CD4-positive, alpha-beta memory T cell (primary cell): ENCODE data around the gene FRK. TPM values are rescaled to one million over a fixed set of nuclear protein-coding genes. Genes with fewer than 3 reads are reported as not detected.

Experiments
- CTCF ChIA-PET: fragments of 350-600 bp; sonication (Branson Sonifier 250); formaldehyde crosslinking; loops from one replicate; lab custom pipeline; 2021; ENCODE audit warnings: inconsistent platforms; ENCODE audit not compliant: partially characterized antibody; lab: Charles Lee
- POLR2A ChIA-PET: fragments of 350-600 bp; sonication (Branson Sonifier 250); formaldehyde crosslinking; loops from one replicate; lab custom pipeline; 2021; ENCODE audit not compliant: partially characterized antibody; lab: Charles Lee
- DNase-seq, 5 donors: peaks; one replicate each; pipeline versions ENCODE4 v3.0.0 to v3.0.0-alpha.2; 2020 to 2022; ENCODE audit warnings: mixed read lengths in 1 of 5
- H3K27ac ChIP-seq: one replicate; pipeline ENCODE4 v1.7.0; 2013; ENCODE audit warnings: low read depth, low read length
- H3K27me3 ChIP-seq: 2 replicates; pipeline ENCODE4 v1.7.0; 2013; ENCODE audit warnings: mild to moderate bottlenecking, low read length, moderate library complexity; ENCODE audit not compliant: insufficient read depth
- H3K36me3 ChIP-seq: 2 replicates; pipeline ENCODE4 v1.7.0; 2013; ENCODE audit warnings: mild to moderate bottlenecking, low read length, moderate library complexity; ENCODE audit not compliant: insufficient read depth
- H3K4me1 ChIP-seq: 2 replicates; pipeline ENCODE4 v1.7.0; 2013; ENCODE audit warnings: mild to moderate bottlenecking, low read length, moderate library complexity; ENCODE audit not compliant: insufficient read depth
- H3K4me3 ChIP-seq, 2 donors: one replicate each; pipeline ENCODE4 v1.7.0; 2013; ENCODE audit warnings: low read length in 2 of 2, mild to moderate bottlenecking in 1 of 2
- H3K9me3 ChIP-seq, 2 donors: one replicate each; pipeline ENCODE4 v1.7.0; 2013; ENCODE audit warnings: low read length in 2 of 2, control low read depth in 1 of 2; ENCODE audit not compliant: control insufficient read depth in 1 of 2
- H3K27ac Mint-ChIP-seq, 7 donors: one replicate each; pipeline ENCODE4 v1.8.0; 2020 to 2021; ENCODE audit warnings: mixed read lengths in 7 of 7, mild to moderate bottlenecking in 6 of 7, inconsistent platforms in 3 of 7, moderate library complexity in 3 of 7
- H3K27me3 Mint-ChIP-seq, 2 donors: one replicate each; pipeline ENCODE4 v1.8.0; 2020 to 2021; ENCODE audit warnings: mixed read lengths in 2 of 2
- H3K36me3 Mint-ChIP-seq, 2 donors: one replicate each; pipeline ENCODE4 v1.8.0; 2020 to 2021; ENCODE audit warnings: mixed read lengths in 2 of 2, inconsistent platforms in 1 of 2, mild to moderate bottlenecking in 1 of 2
- H3K4me1 Mint-ChIP-seq, 4 donors: one replicate each; pipeline ENCODE4 v1.8.0; 2020 to 2021; ENCODE audit warnings: mixed read lengths in 4 of 4, mild to moderate bottlenecking in 1 of 4
- H3K4me3 Mint-ChIP-seq, 8 donors: one replicate each; pipeline ENCODE4 v1.8.0; 2020 to 2021; ENCODE audit warnings: mixed read lengths in 8 of 8, mild to moderate bottlenecking in 7 of 8, moderate library complexity in 6 of 8, inconsistent platforms in 3 of 8
- H3K9me3 Mint-ChIP-seq, 8 donors: one replicate each; pipeline ENCODE4 v1.8.0; 2020 to 2021; ENCODE audit warnings: mixed read lengths in 8 of 8, mild to moderate bottlenecking in 5 of 8, inconsistent platforms in 3 of 8, moderate library complexity in 1 of 8
- intact Hi-C: fragments of 100-400 bp; cut with micrococcal nuclease; formaldehyde crosslinking; loops from one replicate; pipeline ENCODE4 v1.15.1; 2023
- polyA plus RNA-seq, 2 donors: library from polyadenylated mRNA; unstranded; fragments of 300-500 nt; fragmentation: Illumina TruSeq; gene quantifications; one replicate each; pipeline ENCODE4 v1.2.3, GENCODE V29; 2021
- total RNA-seq, 2 experiments: library from RNA; stranded (reverse); gene quantifications; one replicate each; pipeline ENCODE4 v1.2.3, GENCODE V29; 2021

Gene FRK
- total and polyA plus RNA-seq, 4 experiments from 2014 or later: 0.04 TPM; not detected in 3

DNA sequence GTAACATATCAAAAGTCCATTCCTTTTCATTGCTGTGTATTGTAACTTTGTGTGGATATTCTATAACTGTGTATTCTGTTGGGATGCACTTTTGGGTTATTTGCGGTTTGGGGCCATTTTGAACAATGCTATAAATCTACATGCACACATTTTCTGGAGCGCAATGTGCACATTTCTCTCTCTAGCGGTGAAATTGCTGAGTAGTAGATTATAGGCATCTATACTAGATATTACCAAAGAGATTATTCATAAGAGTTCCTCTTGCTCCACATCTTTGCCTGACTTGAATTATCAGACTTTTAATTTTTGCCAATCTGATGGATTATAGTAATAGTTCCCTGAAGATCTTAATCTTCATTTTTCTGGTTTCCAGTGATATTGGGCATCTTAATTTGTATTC is 18.3 kb upstream of the FRK start:
- peaks cover 10 to 18% of the 10 kb centered on the region in 2 donors for H3K27me3 Mint-ChIP-seq
- Histone ChIP-seq H3K4me1 (no peaks in the 10 kb centered on the region), H3K36me3 (no peaks in the 10 kb centered on the region), H3K9me3 (no peaks in the 10 kb centered on the region), H3K27me3 (no peaks in the 10 kb centered on the region), H3K4me3 (no peak overlapping the region), H3K27ac (no peak overlapping the region)
- H3K36me3 Mint-ChIP-seq: no peaks in the 10 kb centered on the region
- intact Hi-C loops: no loop called here
- no peak overlapping the region for H3K27ac Mint-ChIP-seq
- H3K9me3 Mint-ChIP-seq: no peaks in the 10 kb centered on the region
- ChIA-PET CTCF (interaction anchor here (0.9 kb wide), 1 partner anchor 22 kb away, joined by 3 read pairs; no protein-coding TSS in a partner anchor), POLR2A (no interaction called here)
- H3K4me1 Mint-ChIP-seq: no peaks in the 10 kb centered on the region
- no peak for DNase-seq
- no peak overlapping the region for H3K4me3 Mint-ChIP-seq

DNA sequence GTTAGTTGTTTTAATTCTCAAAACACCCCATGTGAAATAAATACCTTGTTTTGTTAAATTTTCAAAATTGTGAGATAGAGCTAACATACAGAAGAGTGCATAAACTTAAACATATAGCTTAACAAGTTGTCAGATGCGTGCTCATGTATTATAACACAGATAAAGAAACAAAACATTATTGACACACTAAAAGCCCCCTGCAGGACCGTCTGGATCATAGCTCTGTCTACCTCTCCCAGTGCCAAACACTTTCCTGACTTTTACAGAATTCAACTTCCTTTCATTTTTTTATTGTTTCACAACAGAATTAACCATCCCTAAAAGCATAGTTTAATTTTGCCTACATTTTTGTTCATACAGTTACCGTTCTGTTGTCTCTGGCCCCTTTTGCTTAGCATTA is 17.8 kb upstream of the FRK start:
- no peak overlapping the region for H3K4me3 ChIP-seq
- no peaks in the 10 kb centered on the region for H3K9me3 Mint-ChIP-seq
- no peak overlapping the region for H3K4me3 Mint-ChIP-seq
- ChIA-PET CTCF (interaction anchor here (0.9 kb wide), 1 partner anchor 23 kb away, joined by 3 read pairs; no protein-coding TSS in a partner anchor), POLR2A (no interaction called here)
- peaks cover 10 to 18% of the 10 kb centered on the region in 2 donors for H3K27me3 Mint-ChIP-seq
- no peak overlapping the region for H3K27ac Mint-ChIP-seq
- DNase-seq: no peak
- no peaks in the 10 kb centered on the region for H3K36me3 ChIP-seq
- H3K27ac ChIP-seq: no peak overlapping the region
- no peaks in the 10 kb centered on the region for H3K27me3 ChIP-seq
- H3K4me1 Mint-ChIP-seq: no peaks in the 10 kb centered on the region
- no peaks in the 10 kb centered on the region for H3K4me1 ChIP-seq
- no peaks in the 10 kb centered on the region for H3K9me3 ChIP-seq
- intact Hi-C loops: no loop called here
- H3K36me3 Mint-ChIP-seq: no peaks in the 10 kb centered on the region

DNA sequence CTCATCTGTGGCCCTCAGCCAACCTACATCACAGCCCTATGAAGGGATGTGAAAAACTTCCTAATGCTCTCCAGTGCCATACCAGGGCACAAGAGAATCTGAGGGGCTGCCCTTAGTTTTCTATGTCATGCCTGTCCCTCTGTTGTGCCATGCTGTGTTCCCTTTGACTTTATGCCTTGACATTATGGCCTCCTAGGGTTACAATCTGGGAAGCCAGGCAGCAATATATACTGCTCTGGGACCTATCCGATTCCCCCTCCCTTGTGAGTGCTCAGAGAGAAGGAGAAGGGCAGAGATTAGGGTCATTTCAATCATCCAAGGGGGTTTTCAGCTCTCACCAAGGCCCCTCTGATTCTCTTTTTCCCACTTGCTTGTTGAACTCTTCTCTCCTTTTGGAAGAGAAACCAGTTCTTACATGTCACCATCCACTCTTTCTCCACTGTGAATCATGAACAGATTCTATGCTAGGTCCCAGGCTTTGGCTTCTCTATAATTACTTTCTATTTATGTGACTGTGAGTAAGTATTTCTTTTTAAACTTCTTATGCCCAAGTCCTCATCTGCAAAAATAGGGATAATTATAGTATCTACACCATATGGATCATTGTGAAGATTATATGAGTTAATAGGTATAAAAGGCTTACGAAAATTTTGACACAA is 14.2 kb upstream of the FRK start:
- no peaks in the 10 kb centered on the region for H3K36me3 ChIP-seq
- Mint-ChIP-seq H3K4me3 (no peak overlapping the region), H3K36me3 (no peaks in the 10 kb centered on the region), H3K4me1 (peaks cover 0 to 4% (median under 1%) of the 10 kb centered on the region in 4 donors), H3K27me3 (peaks cover 4 to 6% of the 10 kb centered on the region in 2 donors), H3K9me3 (no peaks in the 10 kb centered on the region), H3K27ac (no peak overlapping the region)
- H3K27ac ChIP-seq: no peak overlapping the region
- ChIA-PET POLR2A (no interaction called here), CTCF (interaction anchor here (0.6 kb wide), 1 partner anchor 285 kb away, joined by 3 read pairs; no protein-coding TSS in a partner anchor)
- no peak for DNase-seq
- no peaks in the 10 kb centered on the region for H3K4me1 ChIP-seq
- no peak overlapping the region for H3K4me3 ChIP-seq
- H3K9me3 ChIP-seq: no peaks in the 10 kb centered on the region
- no peaks in the 10 kb centered on the region for H3K27me3 ChIP-seq
- intact Hi-C loops: no loop called here

DNA sequence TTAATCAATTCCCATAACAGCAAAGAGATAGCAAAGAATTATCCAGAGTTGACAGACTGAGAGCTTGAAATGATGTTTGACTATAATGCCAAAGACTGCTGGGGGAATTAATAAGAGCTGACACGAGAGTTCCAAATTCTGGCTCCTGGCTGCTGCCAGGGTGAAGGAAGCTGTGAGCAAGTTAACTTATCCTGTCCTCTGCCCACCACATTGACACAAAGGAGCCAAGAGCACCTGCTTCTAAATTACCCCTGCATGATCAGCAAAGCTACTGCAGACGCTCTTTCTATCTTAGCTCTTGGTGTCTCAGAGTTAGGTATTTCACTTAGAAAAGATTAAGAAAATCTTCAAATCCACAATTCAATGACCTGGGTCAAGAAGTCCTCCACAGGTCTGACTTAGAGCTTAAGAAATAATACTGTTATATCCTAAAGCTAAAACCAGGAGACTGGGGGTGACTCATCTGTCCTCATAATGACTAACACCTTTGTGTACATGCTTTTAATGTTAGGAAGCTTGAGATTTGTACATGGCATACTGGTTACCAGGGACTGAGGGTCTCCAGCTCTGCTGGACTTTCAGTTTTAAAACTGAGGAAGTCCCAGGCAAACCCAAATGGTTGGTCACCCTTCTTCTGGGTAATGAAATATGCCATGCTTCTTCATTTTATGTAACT is 13.2 kb upstream of the FRK start:
- Mint-ChIP-seq H3K36me3 (no peaks in the 10 kb centered on the region), H3K27ac (no peak overlapping the region), H3K4me1 (peaks cover 0 to 4% (median under 1%) of the 10 kb centered on the region in 4 donors), H3K9me3 (no peaks in the 10 kb centered on the region), H3K4me3 (no peak overlapping the region), H3K27me3 (peaks cover 4 to 6% of the 10 kb centered on the region in 2 donors)
- intact Hi-C loops: no loop called here
- Histone ChIP-seq H3K4me3 (no peak overlapping the region), H3K27ac (no peak overlapping the region), H3K4me1 (no peaks in the 10 kb centered on the region), H3K36me3 (no peaks in the 10 kb centered on the region), H3K9me3 (no peaks in the 10 kb centered on the region), H3K27me3 (no peaks in the 10 kb centered on the region)
- CTCF ChIA-PET: no interaction called here
- POLR2A ChIA-PET: no interaction called here
- DNase-seq: no peak

DNA sequence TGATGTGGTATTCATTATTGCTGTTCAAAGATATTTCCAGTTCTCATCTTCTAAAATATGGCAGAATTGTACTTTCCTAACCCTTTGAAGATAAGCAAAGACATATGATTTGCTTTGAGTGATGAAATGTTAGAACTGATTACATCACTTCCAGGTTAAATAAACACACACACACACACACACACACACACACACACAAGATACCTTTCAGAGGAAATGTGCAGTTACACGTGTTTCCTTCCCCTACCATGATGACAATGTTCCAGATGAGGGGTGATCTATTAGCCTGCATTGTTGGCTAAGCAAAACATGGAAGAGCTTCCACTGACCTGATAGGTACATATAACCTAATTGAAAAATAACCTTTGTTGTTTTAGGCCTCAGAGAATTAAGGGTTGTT is 11.7 kb upstream of the FRK start:
- CTCF ChIA-PET: no interaction called here
- H3K4me3 Mint-ChIP-seq: no peak overlapping the region
- H3K27me3 Mint-ChIP-seq: peaks cover under 1 to 5% of the 10 kb centered on the region in 2 donors
- Histone ChIP-seq H3K4me3 (no peak overlapping the region), H3K4me1 (no peaks in the 10 kb centered on the region), H3K27ac (no peak overlapping the region), H3K27me3 (no peaks in the 10 kb centered on the region), H3K36me3 (no peaks in the 10 kb centered on the region), H3K9me3 (no peaks in the 10 kb centered on the region)
- peaks cover 0 to 4% (median under 1%) of the 10 kb centered on the region in 4 donors for H3K4me1 Mint-ChIP-seq
- no peaks in the 10 kb centered on the region for H3K36me3 Mint-ChIP-seq
- intact Hi-C loops: no loop called here
- POLR2A ChIA-PET: no interaction called here
- no peaks in the 10 kb centered on the region for H3K9me3 Mint-ChIP-seq
- DNase-seq: no peak
- H3K27ac Mint-ChIP-seq: no peak overlapping the region

DNA sequence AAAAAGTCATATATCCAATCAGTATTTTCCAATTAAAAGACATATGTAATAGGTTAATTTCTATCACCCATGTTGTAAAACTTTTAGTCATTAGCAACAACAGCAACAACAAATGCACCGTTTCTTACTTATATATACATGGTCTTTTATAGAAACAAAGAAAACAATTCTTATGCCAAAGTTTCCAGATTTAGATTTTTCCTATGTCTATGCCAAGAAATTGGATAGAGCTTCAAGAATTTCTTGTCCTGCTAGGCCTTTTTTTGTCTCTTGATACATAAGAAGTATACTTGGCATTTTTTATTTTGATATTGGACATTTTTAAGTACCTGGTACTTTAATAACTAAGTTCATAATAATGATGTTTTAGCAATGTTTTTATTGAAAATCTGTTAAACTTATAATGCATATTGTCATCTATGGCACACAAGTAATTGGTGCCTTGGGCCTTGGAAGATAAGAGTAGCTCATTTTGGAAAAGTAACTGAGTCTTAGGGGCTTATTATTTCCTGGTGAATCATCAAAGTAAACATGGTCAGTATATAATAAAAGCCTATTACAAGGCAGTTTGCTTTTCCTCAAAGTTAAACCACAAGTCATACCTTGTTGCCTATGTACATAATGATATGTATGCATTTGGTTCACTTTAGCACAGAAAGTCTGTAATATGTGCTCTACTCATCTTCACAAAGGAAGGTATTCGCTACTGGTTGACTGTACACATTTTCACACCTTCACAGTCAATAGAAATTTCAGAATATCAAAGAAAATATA is 10.1 kb upstream of the FRK start:
- Histone ChIP-seq H3K9me3 (no peaks in the 10 kb centered on the region), H3K27me3 (no peaks in the 10 kb centered on the region), H3K27ac (no peak overlapping the region), H3K36me3 (no peaks in the 10 kb centered on the region), H3K4me1 (no peaks in the 10 kb centered on the region), H3K4me3 (no peak overlapping the region)
- ChIA-PET POLR2A (no interaction called here), CTCF (interaction anchor here (0.8 kb wide), 1 partner anchor 41 kb away, joined by 3 read pairs; no protein-coding TSS in a partner anchor)
- no peaks in the 10 kb centered on the region for H3K9me3 Mint-ChIP-seq
- H3K4me1 Mint-ChIP-seq: peaks cover 0 to 4% (median under 1%) of the 10 kb centered on the region in 4 donors
- intact Hi-C loops: no loop called here
- H3K4me3 Mint-ChIP-seq: no peak overlapping the region
- no peaks in the 10 kb centered on the region for H3K36me3 Mint-ChIP-seq
- DNase-seq: no peak
- H3K27ac Mint-ChIP-seq: no peak overlapping the region
- peaks cover 0 to 4% of the 10 kb centered on the region in 2 donors for H3K27me3 Mint-ChIP-seq

DNA sequence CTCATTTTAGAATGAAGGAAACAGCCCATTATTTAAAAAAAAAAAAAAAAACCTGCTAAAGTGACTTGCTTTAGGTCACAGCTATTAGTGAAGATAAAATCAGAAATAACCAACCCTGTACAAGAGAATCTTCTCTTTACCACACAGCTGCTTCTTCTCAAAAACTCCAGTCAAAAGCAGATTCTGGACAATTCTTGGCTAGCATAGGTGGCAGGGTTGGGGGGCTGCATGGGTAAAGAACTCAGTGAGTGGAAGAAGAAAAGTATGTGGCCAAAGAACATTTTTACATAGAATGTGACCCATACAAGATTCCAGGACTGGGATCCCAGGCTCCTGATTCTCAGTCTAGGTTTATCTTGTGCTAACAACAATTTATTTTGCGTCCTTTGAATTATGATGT is 9.4 kb upstream of the FRK start:
- no peaks in the 10 kb centered on the region for H3K9me3 Mint-ChIP-seq
- POLR2A ChIA-PET: no interaction called here
- CTCF ChIA-PET: interaction anchor here (0.8 kb wide), 1 partner anchor 42 kb away, joined by 3 read pairs; no protein-coding TSS in a partner anchor
- no peaks in the 10 kb centered on the region for H3K27me3 ChIP-seq
- no peak overlapping the region for H3K4me3 Mint-ChIP-seq
- H3K4me1 ChIP-seq: no peaks in the 10 kb centered on the region
- H3K27ac ChIP-seq: no peak overlapping the region
- H3K4me1 Mint-ChIP-seq: peaks cover 0 to 4% (median under 1%) of the 10 kb centered on the region in 4 donors
- no peak overlapping the region for H3K4me3 ChIP-seq
- H3K27me3 Mint-ChIP-seq: peaks cover 0 to 4% of the 10 kb centered on the region in 2 donors
- no peaks in the 10 kb centered on the region for H3K36me3 ChIP-seq
- intact Hi-C loops: no loop called here
- no peak for DNase-seq
- H3K9me3 ChIP-seq: no peaks in the 10 kb centered on the region
- H3K36me3 Mint-ChIP-seq: no peaks in the 10 kb centered on the region
- H3K27ac Mint-ChIP-seq: no peak overlapping the region
